Stimulated activated CD4-positive, alpha-beta T cell treated with anti-CD3 and anti-CD28 coated beads, Interleukin-2, amount 100 ng/mL, for 4 hours (primary cell): ENCODE results near the gene DENND2A.
A peak's percentile ranks its signal among the peaks of the same experiment; 100 is the strongest.
"Not testable (repeated sequence)": the region's sequence is repeated elsewhere in the genome, so short reads cannot be mapped to it uniquely, and the experiment has no call there.

Experiments used
- DNase-seq: peaks from one replicate; pipeline ENCODE4 v3.0.0-alpha.2; 2020; ENCODE audit warnings: low read depth

The DENND2A gene

DNA sequence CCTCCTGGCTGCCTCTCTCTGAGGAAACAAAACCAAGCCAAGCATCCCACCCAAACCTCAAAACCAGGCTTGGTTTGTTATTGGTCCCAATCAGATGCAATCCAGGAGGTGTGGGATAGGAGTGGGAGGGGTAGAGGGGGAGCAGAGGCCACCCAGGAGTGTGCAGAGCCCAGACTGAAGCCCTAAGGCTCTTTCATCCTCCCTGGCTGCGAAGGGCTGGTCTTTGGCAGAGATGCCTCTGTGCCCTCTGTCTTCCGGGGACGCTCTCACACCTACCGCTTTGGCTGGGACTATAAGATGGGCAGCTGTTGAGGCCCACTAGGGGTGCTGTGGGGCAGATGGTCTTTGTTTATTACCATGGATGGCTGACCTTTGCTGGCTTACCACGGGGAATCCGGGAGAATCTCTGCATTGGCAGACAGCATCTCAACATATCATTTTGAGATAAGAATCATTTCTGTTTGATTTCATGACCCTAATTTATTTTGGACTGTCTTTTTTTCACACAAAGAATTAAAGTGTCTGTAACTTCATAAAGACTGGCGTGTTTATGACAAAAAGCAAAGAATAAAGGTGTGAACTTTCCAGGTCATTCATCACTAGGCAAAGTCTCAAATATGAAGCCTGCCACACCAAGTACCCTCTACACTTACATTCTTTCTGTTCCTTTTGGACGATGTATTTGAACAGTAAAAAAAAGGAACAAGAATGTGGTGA is 6.5 kb upstream of the DENND2A start:
- DNase-seq = no peak

DNA sequence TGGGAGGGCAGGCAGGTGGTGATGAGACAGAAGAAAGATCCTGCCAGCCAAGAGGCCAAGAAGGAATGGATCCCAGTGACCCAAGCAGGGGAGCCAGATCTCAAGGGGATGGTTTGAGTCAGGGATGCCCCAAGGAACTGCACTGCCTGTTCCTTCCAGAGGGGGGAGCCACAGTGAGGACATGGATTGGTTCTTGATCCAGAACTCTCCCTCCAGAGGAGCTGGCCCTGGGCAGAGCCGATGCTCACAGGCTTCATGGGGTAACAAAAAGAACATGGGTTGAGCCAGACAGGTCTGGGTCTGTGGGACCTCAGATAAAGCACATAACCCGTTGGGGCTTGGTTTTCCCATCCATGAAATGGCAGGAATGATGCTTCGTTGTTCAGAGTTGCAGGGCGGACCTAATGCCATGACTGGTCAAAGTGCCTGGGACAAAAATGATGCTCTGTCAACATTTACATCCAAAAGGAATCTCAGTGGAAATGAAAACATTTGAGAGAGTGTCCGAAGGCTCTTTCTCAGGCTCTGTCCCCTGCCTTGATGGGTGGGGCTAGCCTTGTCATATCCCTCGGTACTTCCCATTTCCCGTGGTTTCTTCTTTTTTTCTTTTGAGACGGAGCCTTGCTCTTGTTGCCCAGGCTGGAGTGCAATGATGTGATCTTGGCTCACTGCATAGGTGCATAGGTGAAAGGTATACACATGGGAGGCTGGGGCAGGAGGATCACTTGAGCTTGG is 4.7 kb upstream of the DENND2A start:
- no peak for DNase-seq

DNA sequence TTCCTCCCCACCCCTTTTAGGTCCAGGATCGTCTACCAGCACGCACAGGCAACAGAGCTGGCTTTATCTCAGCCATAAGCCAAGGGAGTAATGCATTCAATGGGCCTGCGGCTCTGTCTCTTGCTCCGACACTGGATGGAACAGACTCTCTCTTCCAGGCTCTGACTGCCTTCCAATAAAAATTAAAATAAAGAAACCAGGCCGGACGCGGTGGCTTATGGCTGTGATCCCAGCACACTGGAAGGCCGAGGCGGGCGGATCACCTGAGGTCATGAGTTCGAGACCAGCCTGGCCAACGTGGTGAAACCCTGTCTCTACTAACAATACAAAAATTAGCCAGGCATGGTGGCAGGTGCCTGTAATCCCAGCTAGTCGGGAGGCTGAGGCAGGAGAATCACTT is 4.1 kb upstream of the DENND2A start:
- not testable (repeated sequence) for DNase-seq

DNA sequence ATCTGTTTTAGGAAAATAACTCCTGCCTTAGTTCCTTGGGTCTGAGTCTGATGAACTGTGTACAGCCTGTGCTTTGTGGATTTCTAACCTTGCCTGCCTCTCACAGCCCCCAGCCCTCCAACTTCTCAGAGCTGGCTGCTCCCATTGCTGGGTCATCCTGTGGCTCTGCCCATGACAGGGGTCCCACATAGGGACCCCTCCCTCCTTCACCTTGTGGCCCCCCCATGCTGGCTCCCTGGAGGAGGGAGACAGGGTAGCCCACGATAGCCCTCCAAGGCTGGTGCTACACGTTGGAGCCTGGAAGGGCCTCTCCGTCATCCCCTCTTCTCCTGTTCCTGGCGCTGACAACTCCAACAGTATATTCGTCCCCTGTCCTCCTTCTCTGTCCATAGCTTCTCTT is 2.8 kb upstream of the DENND2A start:
- DNase-seq = no peak

DNA sequence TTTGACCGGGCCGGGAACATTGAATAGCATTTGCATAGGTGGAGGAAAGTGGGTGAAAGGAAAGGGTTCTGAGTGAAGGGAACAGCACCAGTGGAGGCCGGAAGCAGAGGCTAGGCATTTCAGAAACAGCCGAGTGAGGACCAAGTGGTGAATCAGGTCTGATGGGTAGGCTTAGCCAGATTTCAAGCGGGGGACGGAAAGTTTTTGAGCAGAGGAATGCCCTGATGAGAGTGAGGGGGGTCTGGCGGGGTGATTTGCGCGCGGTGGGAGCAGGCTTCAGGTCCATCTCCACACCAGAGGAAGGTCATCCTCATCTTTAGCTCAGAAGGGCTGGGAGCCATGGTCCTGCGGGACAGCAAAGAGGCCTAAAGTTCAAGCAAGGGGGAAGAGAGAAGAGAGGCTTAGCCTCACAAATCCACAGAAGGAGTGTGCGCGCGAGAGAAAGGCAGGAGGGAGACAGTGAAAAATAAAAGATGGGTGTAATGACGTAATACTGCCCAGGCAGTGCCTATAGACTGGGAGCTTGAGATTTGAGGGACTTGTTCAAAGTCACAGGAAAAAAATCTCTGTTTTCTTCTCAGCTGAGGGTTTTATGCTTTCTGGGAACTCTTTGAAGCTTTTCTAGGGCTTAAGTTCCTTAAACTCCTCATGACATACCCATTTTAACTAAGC is 1.0 kb upstream of the DENND2A start:
- DNase-seq = no peak

DNA sequence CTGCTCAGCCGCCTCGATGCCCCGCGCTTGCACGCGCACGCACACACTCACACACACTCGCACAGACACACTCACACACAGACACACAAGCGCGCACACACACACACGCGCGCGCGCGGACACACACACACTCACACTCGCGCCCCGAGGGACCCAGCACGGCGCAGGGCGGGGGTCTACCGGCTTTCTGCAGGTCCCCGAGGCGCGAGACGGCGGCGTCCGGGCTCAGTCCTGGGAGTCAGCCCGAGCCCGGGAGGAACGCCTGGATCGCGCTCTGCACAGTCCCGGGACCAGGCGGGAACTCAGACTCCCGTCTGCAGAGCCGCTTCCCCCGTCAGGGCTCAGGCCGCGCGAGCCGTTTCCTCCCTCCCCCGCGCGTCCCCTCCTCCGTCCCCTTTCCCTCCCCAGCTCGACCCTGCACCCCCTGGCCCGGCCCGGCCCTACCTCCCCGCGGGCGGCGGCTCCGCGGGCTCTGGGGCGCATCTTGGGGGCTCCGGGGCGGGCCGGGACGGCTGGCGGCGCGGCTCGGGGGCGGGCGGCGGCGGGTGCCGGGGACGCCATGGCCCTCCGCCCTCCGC is 464 bp downstream of the DENND2A start:
- no peak for DNase-seq

DNA sequence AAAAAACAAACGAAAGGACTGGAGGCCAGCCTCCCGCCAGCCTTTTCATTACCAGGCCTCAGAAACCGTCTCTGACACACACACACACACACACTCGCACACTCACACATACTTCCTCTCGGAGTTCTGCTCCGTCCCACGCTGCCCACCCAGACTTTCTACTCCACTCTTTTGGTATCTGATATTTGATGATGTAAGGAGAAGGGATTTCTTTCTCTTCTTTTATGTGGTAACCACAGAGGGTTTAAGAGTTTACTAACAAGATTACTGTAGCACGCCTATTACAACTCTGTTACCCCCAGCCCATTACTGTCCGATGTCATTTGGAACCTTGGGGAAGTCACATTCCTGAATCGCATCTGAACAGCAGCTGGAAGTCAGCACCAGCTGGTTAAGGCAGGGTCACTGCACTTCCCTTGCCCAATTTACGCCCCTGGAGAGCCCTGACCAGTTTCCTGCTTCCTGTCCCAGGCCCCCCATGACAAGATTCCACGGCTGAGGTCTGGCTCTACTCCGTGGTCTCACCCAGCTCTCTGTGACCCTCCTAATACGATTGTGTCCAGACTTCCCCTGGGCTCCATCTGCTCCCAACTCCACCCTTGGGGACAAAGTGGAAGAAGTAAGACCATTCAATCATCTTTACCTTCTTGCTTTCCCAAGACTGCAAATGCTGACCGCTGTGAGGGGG is 1.1 kb downstream of the DENND2A start:
- DNase-seq = peak; percentile 7

DNA sequence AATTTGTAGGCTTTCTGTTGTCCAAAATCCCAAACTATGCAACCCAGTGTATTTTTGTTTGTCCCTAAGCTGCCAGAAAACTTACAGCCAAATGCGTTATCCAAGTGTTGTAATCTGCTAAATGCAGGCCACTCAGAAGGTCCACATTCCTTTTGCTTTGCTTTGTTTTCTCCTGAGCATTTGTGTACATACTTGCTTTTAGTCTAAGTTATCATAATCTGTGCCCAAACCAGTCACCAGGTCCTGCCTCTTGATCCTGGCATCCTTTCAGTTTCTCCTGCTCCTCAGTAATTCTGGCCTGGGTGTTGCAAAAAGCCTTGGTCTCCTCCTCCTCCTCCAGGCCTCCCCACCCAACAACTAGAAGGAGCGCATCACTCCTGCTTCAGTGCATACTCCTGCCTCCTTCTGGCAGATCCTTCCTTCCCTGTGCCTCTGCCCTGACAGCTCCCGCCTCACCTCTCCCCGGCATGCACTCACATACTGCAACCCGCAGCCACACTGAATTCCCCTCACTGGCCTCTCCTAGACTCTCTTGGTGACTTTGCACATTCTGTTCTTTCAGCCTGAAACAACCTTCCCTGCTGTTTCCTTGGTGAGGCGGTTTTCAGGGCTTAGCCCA is 2.3 kb downstream of the DENND2A start:
- DNase-seq = no peak

DNA sequence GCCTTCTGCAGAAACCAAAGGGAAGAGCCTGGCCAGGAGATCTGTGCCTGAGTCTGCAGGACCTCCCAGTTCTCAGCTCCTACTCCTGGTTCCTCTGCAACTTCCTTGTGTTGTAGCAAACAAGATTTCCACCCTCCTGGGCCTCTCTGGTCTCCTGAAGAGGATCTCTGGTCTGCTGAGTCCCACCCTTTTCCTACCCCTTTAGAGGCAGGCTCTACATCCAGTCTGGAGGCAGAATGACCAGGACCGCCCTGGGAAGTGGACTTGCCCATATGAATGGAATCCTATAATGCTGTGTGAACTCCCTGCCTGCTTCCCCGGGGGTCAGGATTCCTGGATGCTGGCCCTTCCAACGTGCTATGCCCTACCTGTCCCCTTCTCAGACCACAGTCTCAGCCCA is 3.2 kb downstream of the DENND2A start:
- DNase-seq = no peak

DNA sequence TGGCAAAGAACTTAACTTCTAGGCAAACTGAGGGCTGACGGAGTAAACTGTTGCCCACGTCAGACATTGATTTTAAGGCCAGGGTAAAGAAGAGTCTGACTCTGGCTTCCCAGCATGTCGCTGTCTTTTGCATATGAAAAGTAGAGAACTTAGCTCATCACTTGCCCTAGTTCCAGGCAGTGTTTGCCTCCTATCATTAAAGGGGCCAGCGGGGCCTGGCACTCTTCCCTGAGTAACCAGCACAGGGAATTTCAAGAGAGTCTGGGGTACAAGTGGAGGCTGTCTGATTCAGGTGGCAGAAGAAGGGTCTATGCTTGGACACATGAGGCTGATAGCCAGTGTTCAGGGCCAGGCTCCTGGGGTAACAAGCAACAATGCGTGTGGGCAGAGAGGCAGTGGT is 4.8 kb downstream of the DENND2A start:
- no peak for DNase-seq

DNA sequence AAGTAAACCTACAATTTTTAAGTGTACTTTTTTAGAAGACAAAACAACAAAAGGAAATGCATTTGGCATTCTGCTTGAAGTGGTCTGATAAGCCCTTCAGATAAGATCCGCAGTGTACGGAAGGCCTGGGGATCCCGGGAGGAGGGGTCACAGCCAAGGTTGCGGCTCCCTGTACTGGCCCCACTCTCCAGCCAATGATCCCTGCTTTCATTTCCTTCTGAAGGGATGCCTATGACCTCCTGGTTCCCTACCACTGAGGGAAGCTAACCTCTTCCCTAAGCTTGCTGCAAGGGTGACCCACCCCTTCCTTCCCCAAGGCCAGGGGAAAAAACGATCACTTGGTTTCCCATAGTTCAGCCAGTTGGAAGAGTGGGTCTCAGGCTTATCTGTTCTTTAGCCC is 5.3 kb downstream of the DENND2A start:
- no peak for DNase-seq

DNA sequence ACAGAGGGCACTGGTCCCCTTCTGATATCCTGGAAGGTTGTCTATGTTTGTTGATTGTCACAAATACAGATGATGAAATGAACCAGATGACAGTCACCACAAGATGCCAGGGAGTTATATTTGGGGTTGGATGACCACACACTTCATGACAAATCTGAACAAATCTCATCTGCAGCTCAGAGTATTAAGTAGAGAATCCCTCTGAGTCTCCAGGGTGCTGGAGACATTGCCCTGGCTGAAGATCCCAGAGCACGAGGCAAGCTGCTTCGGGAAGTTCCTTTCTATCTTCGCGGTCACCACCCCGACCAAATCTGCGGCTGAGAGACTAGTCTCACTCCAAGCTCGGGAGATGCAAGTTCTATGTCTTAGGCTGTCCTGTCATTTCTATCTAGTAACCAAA is 9.0 kb downstream of the DENND2A start:
- DNase-seq = no peak

DNA sequence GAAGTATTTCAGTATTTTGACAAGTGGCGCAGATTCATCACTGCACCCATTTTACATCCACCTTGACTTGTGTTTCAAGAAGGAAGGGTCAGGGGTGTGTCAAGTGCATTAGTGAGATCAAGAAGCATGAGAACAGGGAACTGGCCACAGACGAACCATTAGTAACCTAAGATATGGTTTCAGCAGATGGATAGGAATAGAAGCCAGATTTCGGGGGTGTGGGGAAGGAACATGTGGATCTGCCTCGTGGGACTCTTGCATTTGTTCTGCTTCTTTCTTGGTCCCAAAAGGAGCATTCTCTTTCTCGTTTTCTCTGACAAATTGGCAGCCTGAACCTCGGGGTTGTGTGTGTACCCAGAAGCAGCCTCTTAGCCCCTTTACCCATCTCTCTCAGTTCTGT is 9.6 kb downstream of the DENND2A start:
- no peak for DNase-seq

DNA sequence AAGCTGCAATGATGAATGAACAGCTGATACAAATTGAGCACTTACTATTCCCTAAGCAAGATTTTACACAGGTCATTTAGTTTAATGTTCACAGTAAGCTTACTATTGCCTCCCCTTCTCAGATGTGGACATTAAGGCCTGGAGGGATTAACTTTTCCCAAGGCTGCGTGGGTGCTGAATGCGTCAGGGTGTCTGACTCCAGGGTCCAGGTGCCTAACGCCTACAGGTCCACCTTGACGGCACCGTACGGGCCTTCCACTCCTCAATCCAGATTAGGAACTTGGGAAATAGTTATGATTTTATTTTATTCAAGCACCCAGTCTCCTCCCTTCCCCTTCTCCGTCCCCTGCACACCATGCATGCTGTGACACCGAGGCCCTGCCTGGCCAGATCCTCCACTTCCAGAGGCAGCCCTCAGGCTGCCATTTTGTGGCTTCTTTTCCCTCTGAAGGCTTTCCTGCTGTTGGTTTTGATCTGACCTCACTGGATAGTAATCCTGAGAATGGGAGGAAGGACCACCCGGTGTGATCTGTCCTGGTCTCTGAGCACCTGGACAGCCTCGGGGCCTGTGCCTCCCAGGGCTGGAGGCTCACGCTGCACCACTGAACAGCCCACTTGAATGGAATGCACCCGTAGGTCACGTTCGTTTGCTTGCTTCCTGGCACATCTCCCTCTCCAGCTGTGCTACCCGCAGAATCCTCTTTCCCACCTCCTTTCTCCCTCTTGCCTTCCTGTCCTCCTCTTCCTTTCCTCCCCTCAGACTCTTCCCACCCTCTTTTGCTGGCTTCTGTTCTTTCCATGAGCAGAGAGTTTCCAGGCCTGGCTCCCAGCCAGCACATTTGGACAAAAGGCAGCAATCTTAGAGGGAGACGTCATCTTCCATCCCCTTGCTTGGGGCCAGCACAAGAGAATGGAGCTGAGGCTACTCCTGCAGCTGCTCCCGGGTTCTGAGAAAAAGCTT is 14.4 kb downstream of the DENND2A start:
- no peak for DNase-seq

DNA sequence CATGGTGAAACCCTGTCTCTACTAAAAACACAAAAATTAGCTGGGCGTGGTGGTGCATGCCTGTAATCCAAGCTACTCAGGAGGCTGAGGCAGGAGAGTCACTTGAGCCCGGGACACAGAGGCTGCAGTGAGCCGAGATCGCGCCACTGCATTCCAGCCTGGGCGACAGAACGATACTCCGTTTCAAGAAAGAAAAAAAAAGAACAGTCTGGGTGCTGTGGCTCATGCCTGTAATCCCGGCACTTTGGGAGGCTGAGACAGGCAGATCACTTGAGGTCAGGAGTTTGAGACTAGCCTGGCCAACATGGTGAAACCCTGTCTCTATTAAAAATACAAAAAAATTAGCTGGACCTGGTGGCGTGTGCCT is 15.4 kb downstream of the DENND2A start:
- not testable (repeated sequence) for DNase-seq

DNA sequence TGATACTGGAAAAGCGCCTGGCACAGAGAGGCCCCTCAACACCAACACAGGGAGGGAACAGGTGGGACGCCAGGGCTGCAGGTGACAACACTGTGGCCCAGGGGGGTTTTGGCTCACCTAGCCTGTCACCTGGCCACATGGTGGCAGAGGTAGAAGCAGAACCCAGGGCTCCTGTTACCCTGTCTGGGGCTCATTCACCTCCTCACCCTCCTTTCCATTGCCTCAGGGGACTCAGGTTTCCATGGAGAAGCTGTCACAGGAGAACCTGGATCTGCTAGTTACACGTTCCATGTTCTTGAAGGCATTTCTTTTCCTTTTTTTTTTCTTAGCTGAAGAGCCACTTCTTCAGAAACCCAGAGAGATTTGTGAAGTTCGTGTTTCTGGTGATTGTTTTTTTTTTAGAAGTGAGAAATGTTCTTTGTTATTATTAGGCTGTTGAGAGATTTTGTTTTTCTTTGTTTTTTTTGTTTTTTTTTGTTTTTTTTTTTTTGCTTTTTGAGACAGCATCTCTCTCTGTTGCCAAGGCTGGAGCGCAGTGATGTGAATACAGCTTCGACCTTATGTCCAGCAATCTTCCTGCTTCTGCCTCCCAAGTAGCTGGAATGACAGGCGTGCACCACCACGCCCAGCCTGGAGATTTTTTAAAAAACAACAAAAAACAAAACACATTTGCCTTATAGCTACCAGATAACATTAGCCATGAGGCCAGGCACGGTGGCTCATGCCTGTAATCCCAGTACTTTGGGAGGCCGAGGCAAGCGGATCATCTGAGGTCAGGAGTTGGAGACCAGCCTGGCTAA is 16.0 kb downstream of the DENND2A start:
- no peak for DNase-seq

DNA sequence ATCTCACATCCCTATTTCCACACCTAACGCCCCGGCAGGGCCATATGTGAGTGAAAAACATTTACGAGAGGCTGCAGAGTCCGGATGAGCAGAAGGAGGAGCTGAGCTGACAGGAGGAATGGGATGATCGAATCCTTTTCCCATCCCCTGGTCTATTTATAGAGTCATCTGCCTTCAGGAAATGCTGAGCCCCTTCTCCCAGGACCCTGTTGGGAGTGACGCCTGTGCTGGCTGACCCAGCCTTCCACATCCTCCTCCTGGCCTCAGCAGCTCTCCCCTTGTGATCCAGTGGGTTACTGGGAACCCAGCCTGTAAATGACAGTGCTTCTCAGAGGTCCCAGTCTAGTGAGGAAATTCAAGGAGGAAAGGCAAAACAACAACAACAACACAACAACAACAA is 16.6 kb downstream of the DENND2A start:
- DNase-seq = no peak

DNA sequence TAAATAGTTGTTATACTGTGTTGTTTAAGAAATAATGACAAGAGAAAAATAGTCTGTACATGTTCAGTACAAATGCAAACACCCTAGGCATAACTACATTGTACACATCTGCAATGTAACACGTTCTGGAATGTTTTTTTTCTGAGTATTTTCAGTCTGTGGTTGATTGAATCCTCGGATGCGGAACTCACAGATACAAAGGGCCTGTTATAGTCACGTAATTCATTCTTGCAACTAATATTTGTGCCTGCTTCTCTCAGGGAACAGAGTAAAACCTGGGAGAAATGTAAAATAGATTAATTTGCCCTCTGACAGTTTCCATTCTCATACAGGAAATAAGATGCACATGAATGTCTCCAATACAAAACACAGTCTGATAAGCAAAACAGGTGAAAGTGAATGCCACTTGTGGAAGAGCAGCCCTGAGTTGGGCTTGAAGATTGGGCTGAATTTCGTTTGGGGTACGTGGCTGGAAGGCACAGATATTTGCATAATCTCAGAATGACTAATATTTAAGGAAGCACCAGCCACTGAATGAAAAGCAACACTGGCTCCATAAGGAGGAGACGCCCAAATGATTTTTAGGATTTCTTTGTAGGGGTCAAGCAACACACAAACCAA is 19.1 kb downstream of the DENND2A start:
- DNase-seq = no peak

DNA sequence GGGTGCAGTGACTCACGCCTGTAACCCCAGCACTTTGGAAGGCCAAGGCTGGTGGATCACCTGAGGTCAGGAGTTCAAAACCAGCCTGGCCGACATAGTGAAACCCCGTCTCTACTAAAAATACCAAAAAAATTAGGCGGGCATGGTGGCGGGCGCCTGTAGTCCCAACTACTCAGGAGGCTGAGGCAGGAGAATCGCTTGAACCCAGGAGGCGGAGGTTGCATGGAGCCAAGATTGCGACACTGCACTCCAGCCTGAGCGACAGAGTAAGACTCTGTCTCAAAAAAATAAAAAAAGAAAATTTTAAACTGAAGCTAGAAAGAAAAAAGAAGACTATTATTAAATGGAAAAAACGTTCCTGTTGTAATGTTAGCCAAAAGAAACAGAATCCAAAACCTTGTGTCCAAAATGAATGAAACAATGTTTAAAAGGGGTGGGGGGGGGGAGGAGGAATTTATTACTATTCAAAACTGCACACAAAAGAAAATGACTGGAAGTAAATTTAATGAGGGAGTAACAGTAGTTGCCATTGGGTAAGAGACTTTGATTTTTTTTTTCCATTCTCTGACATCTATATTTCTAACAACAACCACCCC is 20.6 kb downstream of the DENND2A start:
- DNase-seq = not testable (repeated sequence)
